Heart left ventricle (tissue), 16 donors: ENCODE measurements around the gene PCDHGA11. TPM values are rescaled to one million over a fixed set of nuclear protein-coding genes. Genes with fewer than 3 reads are reported as not detected.
"Not testable (repeated sequence)": the region's sequence is repeated elsewhere in the genome, so short reads cannot be mapped to it uniquely, and the experiment has no call there.

ENCODE experiments used
- ATAC-seq, 4 donors: fragments of 200-7000 bp; cut with Tn5 transposase; one replicate each; pipeline ENCODE4 v1.9.1; 2020 to 2022; ENCODE audit warnings: moderate library complexity in 4 of 4, mild to moderate bottlenecking in 3 of 4, moderate number of reproducible peaks in 1 of 4
- DNase-seq, 5 donors: peaks; one replicate each; pipeline ENCODE4 v3.0.0-alpha.2; 2020
- H3K27ac ChIP-seq, 12 donors: fragments of 200-600 bp; sonication (generic) in 4 of 12; one replicate each; pipeline versions ENCODE4 v1.5.0 to v1.8.0; 2016 to 2022; ENCODE audit warnings: mild to moderate bottlenecking in 2 of 12
- H3K27me3 ChIP-seq, 9 donors: fragments of 200-600 bp; sonication (generic) in 2 of 9; one replicate each; pipeline versions ENCODE4 v1.5.1 to v1.8.0; 2016 to 2022; ENCODE audit warnings: mild to moderate bottlenecking in 3 of 9
- H3K36me3 ChIP-seq, 9 donors: fragments of 200-600 bp; sonication (generic) in 2 of 9; one replicate each; pipeline versions ENCODE4 v1.5.0 to v1.8.0; 2018 to 2022; ENCODE audit warnings: mild to moderate bottlenecking in 2 of 9
- H3K4me1 ChIP-seq, 12 donors: fragments of 200-600 bp; sonication (generic) in 4 of 12; one replicate each; pipeline versions ENCODE4 v1.5.0 to v1.8.0; 2016 to 2022; ENCODE audit warnings: mild to moderate bottlenecking in 3 of 12
- H3K4me3 ChIP-seq, 12 donors: fragments of 200-600 bp; sonication (generic) in 4 of 12; one replicate each; pipeline versions ENCODE4 v1.5.0 to v1.8.0; 2017 to 2022; ENCODE audit warnings: mild to moderate bottlenecking in 9 of 12, moderate library complexity in 4 of 12
- H3K9me3 ChIP-seq, 12 donors: fragments of 200-600 bp; sonication (generic) in 4 of 12; one replicate each; pipeline versions ENCODE4 v1.5.0 to v1.8.0; 2016 to 2022; ENCODE audit warnings: mild to moderate bottlenecking in 1 of 12
- POLR2A ChIP-seq, 2 donors: fragments of 450-650 bp; IDR thresholded peaks; one replicate each; pipeline ENCODE4 v1.6.1; 2017; ENCODE audit warnings: antibody characterized with exemption in 2 of 2, mild to moderate bottlenecking in 2 of 2, moderate library complexity in 2 of 2
- WGBS, 4 donors: extraction: QIAGEN DNeasy Blood & Tissue Kit in 2 of 4; methylation state at CpG; one replicate each; pipeline versions ENCODE4 v1.1.5 to v1.1.7; 2013 to 2018; 5-methylcytosine and 5-hydroxymethylcytosine counted together
- intact Hi-C, 10 donors: fragments of 100-400 bp; cut with DNase I; formaldehyde crosslinking; loops; one replicate each; pipeline versions ENCODE4 v1.11.1 to v1.14.2; 2022
- polyA plus RNA-seq, 2 donors: library from polyadenylated mRNA; stranded (reverse); fragments of 200-250 nt; gene quantifications; one replicate each; pipeline ENCODE4 v1.2.3, GENCODE V29; 2013
- total RNA-seq, 9 donors: library from RNA; depleted of rRNA in 2 of 9; stranded (reverse); fragments of >200 nt in 2 of 9; fragmentation: NEBNext Ultra II Directional in 3 of 9; extraction: Animal tissue kit (Norgen Biotek cat#: 25700) in 3 of 9; gene quantifications; one replicate each; pipeline versions ENCODE4 v1.1.0 to v1.2.4, GENCODE V29; 2016 to 2023
- TF ChIP-seq, protein P1 (sequence below), 12 donors: fragments of 200-600 bp; sonication (generic) in 4 of 12; IDR thresholded peaks; one replicate each; pipeline versions ENCODE4 v1.5.0 to v1.8.0; 2018 to 2022; ENCODE audit warnings: antibody characterized with exemption in 12 of 12, mild to moderate bottlenecking in 5 of 12
- donor health status: ischemic (EF 13 %, LVEDD 7.1; RV severe dilation, severe dysfunction).
- donor health status: healthy with polysubstance abuse.
- donor health status: DM: no; HTN: yes; CAD: no.
- donor health status: DM: no; HTN: no; CAD: no.
- donor health status: ischemic (EF 25% LVEDD 6.9; RV normal size, moderate dysfunction).
- donor health status: ischemic (EF 25% LVEDD 5.7; RV mildly dilated, moderate dysfunction).
- donor health status: healthy.
- donor health status: DM: yes; HTN: yes; CAD: no.
- donor health status: ischemic (EF 35%, LVEDD 5.7; RV mildly dilated, moderate dysfunction).
- donor health status: nonischemic (EF 11% LVEDD 7.7; RV severe dilation, severe dysfunction).
- donor health status: DM: yes; HTN: yes; CAD: no.
- donor health status: PGD.
- donor health status: ischemic (EF 29% LVEDD 5.4; RV normal size, mild dysfunction).
- donor health status: nonischemic (EF 23%, LVEDD 6.1; RV moderate dilation, normal function).

Gene PCDHGA11
- total and polyA plus RNA-seq, 11 donors: 1.8 to 9.0 (median 5.0) TPM

DNA sequence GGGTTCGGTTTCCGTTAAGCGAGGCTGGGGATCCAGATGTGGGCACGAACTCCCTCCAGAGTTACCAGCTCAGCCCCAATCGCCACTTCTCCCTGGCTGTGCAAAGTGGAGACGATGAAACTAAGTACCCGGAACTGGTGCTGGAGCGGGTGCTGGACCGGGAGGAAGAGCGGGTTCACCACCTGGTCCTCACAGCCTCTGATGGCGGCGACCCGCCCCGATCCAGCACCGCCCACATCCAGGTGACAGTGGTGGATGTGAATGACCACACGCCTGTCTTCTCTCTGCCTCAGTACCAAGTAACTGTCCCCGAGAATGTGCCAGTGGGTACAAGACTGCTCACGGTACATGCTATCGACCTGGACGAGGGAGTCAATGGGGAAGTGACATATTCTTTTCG lies 37.5 kb upstream of the PCDHGA11 start:
- Histone ChIP-seq H3K4me1 (peaks cover 0 to 4% (median 0%) of the 10 kb centered on the region in 12 donors), H3K27me3 (peaks cover 0 to 23% (median 0%) of the 10 kb centered on the region in 9 donors), H3K27ac (no peak overlapping the region), H3K4me3 (peak overlapping the region in 4 of 12 donors; percentile 25 to 40 (median 36)), H3K36me3 (peaks cover 0 to 28% (median 0%) of the 10 kb centered on the region in 9 donors), H3K9me3 (peaks cover 0 to 96% (median 50%) of the 10 kb centered on the region in 12 donors)
- TF ChIP-seq, protein P1, sequence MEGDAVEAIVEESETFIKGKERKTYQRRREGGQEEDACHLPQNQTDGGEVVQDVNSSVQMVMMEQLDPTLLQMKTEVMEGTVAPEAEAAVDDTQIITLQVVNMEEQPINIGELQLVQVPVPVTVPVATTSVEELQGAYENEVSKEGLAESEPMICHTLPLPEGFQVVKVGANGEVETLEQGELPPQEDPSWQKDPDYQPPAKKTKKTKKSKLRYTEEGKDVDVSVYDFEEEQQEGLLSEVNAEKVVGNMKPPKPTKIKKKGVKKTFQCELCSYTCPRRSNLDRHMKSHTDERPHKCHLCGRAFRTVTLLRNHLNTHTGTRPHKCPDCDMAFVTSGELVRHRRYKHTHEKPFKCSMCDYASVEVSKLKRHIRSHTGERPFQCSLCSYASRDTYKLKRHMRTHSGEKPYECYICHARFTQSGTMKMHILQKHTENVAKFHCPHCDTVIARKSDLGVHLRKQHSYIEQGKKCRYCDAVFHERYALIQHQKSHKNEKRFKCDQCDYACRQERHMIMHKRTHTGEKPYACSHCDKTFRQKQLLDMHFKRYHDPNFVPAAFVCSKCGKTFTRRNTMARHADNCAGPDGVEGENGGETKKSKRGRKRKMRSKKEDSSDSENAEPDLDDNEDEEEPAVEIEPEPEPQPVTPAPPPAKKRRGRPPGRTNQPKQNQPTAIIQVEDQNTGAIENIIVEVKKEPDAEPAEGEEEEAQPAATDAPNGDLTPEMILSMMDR (IDR thresholded peaks at IDR 0.05): no peak
- TF ChIP-seq POLR2A (IDR thresholded peaks at IDR 0.05): no peak
- 44 to 64% (median 47%) methylated on average over 18 to 21 of the region's 21 CpGs for WGBS, 4 donors
- DNase-seq (no peak), ATAC-seq (no peak)
- intact Hi-C loops: no loop called here

DNA sequence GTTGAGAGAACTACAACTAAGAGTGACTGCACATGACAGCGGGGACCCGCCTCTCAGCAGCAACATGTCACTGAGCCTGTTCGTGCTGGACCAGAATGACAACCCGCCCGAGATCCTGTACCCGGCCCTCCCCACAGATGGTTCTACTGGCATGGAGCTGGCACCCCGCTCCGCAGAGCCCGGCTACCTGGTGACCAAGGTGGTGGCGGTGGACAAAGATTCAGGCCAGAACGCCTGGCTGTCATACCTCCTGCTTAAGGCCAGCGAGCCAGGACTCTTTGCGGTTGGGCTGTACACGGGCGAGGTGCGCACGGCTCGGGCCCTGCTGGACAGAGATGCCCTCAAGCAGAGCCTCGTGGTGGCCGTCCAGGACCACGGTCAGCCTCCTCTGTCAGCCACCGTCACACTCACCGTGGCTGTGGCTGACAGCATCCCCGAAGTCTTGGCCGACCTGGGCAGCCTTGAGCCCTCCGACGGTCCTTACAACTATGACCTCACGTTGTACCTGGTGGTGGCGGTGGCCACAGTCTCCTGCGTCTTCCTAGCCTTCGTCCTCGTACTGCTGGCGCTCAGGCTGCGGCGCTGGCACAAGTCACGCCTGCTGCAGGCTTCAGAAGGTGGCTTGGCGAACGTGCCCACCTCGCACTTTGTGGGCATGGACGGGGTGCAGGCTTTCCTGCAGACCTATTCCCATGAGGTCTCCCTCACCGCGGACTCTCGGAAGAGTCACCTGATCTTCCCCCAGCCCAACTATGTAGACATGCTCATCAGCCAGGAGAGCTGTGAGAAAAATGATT lies 36.2 kb upstream of the PCDHGA11 start:
- intact Hi-C loops: no loop called here
- Histone ChIP-seq H3K27me3 (peaks cover 0 to 36% (median 0%) of the 10 kb centered on the region in 9 donors), H3K27ac (no peak overlapping the region), H3K9me3 (peaks cover 0 to 96% (median 56%) of the 10 kb centered on the region in 12 donors), H3K4me1 (peaks cover 0 to 4% (median 0%) of the 10 kb centered on the region in 12 donors), H3K4me3 (no peak overlapping the region), H3K36me3 (peaks cover 0 to 28% (median 0%) of the 10 kb centered on the region in 9 donors)
- DNase-seq (no peak), ATAC-seq (no peak)
- WGBS, 4 donors: 51 to 69% (median 59%) methylated on average over 14 to 43 of the region's 43 CpGs
- TF ChIP-seq, protein P1 (IDR thresholded peaks at IDR 0.05): no peak
- no peak for TF ChIP-seq POLR2A (IDR thresholded peaks at IDR 0.05)

DNA sequence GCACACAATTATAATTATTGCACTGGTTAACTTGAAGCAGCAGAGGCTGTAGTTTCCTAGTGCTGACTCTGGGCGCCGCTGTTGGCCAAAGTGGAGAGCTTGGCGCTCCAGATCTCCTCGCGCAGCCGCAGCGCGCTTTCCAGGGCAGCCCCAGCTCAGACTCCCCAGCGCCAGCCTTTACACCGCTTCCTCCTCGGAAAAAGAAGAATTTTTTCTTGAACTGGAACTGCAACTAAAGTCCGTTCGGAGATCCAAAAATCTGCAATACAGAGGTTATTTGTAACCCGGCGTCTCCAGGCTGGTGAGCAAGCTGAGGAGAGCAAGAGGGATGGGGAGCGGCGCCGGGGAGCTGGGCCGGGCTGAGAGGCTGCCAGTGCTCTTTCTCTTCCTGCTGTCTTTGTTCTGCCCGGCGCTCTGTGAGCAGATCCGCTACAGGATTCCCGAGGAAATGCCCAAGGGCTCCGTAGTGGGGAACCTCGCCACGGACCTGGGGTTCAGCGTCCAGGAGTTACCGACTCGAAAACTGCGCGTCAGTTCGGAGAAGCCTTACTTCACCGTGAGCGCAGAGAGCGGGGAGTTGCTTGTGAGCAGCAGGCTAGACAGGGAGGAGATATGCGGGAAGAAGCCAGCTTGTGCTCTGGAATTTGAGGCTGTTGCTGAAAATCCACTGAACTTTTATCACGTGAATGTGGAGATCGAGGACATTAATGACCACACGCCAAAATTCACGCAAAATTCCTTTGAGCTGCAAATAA lies 33.1 kb upstream of the PCDHGA11 start, which contains the start of gene PCDHGB4:
Gene PCDHGB4 (plus strand): TSS at position 142 of the 755 bp plus-strand sequence. CDS start 187 bp downstream, at position 329.
- Histone ChIP-seq H3K27me3 (peaks cover 0 to 42% (median 0%) of the 10 kb centered on the region in 9 donors), H3K4me3 (peak within 1 kb of the TSS in 9 of 12 donors; percentile 30 to 48 (median 40)), H3K36me3 (peaks cover 0 to 22% (median 0%) of the 10 kb centered on the region in 9 donors), H3K9me3 (peaks cover 0 to 96% (median 63%) of the 10 kb centered on the region in 12 donors)
- TF ChIP-seq, protein P1 (IDR thresholded peaks at IDR 0.05): peak; percentile 21 to 64 (median 54)
- DNase-seq (peak in 1 of 5 donors; percentile 54), ATAC-seq (peak; percentile 83 to 94 (median 88))
- H3K4me1 ChIP-seq, H3K27ac ChIP-seq, intact Hi-C loops: not testable (repeated sequence)
- 13 to 20% (median 18%) methylated on average over 19 to 23 of the region's 40 CpGs for WGBS, 4 donors

DNA sequence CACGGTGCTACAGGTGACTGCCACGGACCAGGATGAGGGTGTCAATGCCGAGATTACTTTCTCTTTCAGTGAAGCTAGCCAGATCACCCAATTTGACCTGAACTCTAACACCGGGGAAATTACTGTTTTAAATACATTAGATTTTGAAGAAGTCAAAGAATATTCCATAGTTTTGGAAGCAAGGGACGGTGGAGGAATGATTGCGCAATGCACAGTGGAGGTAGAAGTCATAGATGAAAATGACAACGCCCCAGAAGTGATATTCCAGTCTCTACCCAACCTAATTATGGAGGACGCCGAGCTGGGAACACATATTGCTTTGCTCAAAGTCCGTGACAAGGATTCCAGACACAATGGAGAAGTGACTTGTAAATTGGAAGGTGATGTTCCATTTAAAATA lies 32.2 kb upstream of the PCDHGA11 start:
- peaks cover 0 to 23% (median 0%) of the 10 kb centered on the region in 9 donors for H3K36me3 ChIP-seq
- intact Hi-C loops: no loop called here
- H3K27ac ChIP-seq: no peak overlapping the region
- ATAC-seq: no peak
- TF ChIP-seq, protein P1 (IDR thresholded peaks at IDR 0.05): no peak
- TF ChIP-seq POLR2A (IDR thresholded peaks at IDR 0.05): no peak
- H3K4me1 ChIP-seq: peaks cover 0 to 8% (median 0%) of the 10 kb centered on the region in 12 donors
- WGBS, 4 donors: 54 to 64% (median 61%) methylated on average over 10 of the region's 10 CpGs
- H3K27me3 ChIP-seq: peaks cover 0 to 35% (median 0%) of the 10 kb centered on the region in 9 donors
- no peak overlapping the region for H3K4me3 ChIP-seq
- peaks cover 0 to 96% (median 65%) of the 10 kb centered on the region in 12 donors for H3K9me3 ChIP-seq
- no peak for DNase-seq
